Bronchial epithelial cell (primary cell): ENCODE results near the gene MAP3K21. TPM values are rescaled to one million over a fixed set of nuclear protein-coding genes. Genes with fewer than 3 reads are reported as not detected.

Experiments
- DNase-seq: peaks from one replicate; pipeline ENCODE4 v3.0.0-alpha.2; 2010; ENCODE audit warnings: low read depth
- FAIRE-seq: peaks from 2 replicates; lab custom pipeline; 2011; peaks lifted over from hg19 to GRCh38; lab: Jason Lieb, UNC
- H3K27me3 ChIP-seq: 2 replicates; pipeline ENCODE4 v1.5.1; 2011; ENCODE audit warnings: low read length; ENCODE audit not compliant: control insufficient read depth, insufficient read depth
- H3K36me3 ChIP-seq: 2 replicates; pipeline ENCODE4 v1.5.1; 2011; ENCODE audit warnings: low read length; ENCODE audit not compliant: control insufficient read depth, insufficient read depth
- H3K4me3 ChIP-seq: 2 replicates; pipeline ENCODE4 v1.5.1; 2011; ENCODE audit warnings: mild to moderate bottlenecking, low read depth, low read length, control low read depth
- CTCF ChIP-seq: IDR thresholded peaks from 2 replicates; pipeline ENCODE4 v1.5.1; 2011; ENCODE audit warnings: mild to moderate bottlenecking, moderate library complexity, low read length, control low read depth, inconsistent platforms; ENCODE audit not compliant: insufficient read depth, severe bottlenecking
- total RNA-seq: library from RNA; depleted of rRNA; stranded (reverse); fragments of >200 nt; gene quantifications from 2 replicates; pipeline ENCODE4 v1.2.1, GENCODE V29; 2014

Gene MAP3K21
- total RNA-seq, 1 donor from 2014 or later, result 6.6 TPM

GRCh38 chr1:233367057-233367803, 39.7 kb downstream of the MAP3K21 start:
- no peak for FAIRE-seq
- H3K4me3 ChIP-seq, result no peak overlapping the region
- peaks cover 2% of the 10 kb centered on the region for H3K36me3 ChIP-seq
- DNase-seq, result no peak
- no peak for TF ChIP-seq CTCF
- no peaks in the 10 kb centered on the region for H3K27me3 ChIP-seq

GRCh38 chr1:233368106-233368788, 40.7 kb downstream of the MAP3K21 start:
- no peaks in the 10 kb centered on the region for H3K27me3 ChIP-seq
- no peak for TF ChIP-seq CTCF
- DNase-seq (no peak), FAIRE-seq (no peak)
- H3K36me3 ChIP-seq, result no peaks in the 10 kb centered on the region
- no peak overlapping the region for H3K4me3 ChIP-seq

- TF ChIP-seq CTCF, result no peak
- DNase-seq, result no peak
- FAIRE-seq, result no peak
- Histone ChIP-seq H3K36me3 (no peaks in the 10 kb centered on the region), H3K27me3 (no peaks in the 10 kb centered on the region), H3K4me3 (no peak overlapping the region)
Measured at GRCh38 chr1:233368789-233369130, 41.2 kb downstream of the MAP3K21 start.

GRCh38 chr1:233372218-233373120, 44.9 kb downstream of the MAP3K21 start:
- Histone ChIP-seq H3K36me3 (peaks cover 1% of the 10 kb centered on the region), H3K4me3 (no peak overlapping the region), H3K27me3 (no peaks in the 10 kb centered on the region)
- TF ChIP-seq CTCF, result no peak
- FAIRE-seq (no peak), DNase-seq (no peak)

- Histone ChIP-seq H3K4me3 (no peak overlapping the region), H3K36me3 (peaks cover 1% of the 10 kb centered on the region), H3K27me3 (no peaks in the 10 kb centered on the region)
- FAIRE-seq (no peak), DNase-seq (no peak)
- no peak for TF ChIP-seq CTCF
Measured at GRCh38 chr1:233373226-233373625, 45.7 kb downstream of the MAP3K21 start.
